Stomach smooth muscle (tissue), 2 donors: ENCODE data around the gene ZBTB46.
A peak's percentile ranks its signal among the peaks of the same experiment; 100 is the strongest.

Source experiments
- H3K27ac ChIP-seq: one replicate; pipeline ENCODE4 v1.7.0; 2013; ENCODE audit warnings: mild to moderate bottlenecking, low read length, inconsistent platforms
- H3K27me3 ChIP-seq, 2 donors: one replicate each; pipeline ENCODE4 v1.7.0; 2013; ENCODE audit warnings: low read length in 2 of 2; ENCODE audit not compliant: insufficient read depth in 2 of 2, control insufficient read depth in 1 of 2
- H3K36me3 ChIP-seq, 2 donors: one replicate each; pipeline ENCODE4 v1.7.0; 2013; ENCODE audit warnings: low read length in 2 of 2; ENCODE audit not compliant: control insufficient read depth in 2 of 2, insufficient read depth in 2 of 2
- H3K4me1 ChIP-seq: one replicate; pipeline ENCODE4 v1.7.0; 2013; ENCODE audit warnings: low read length; ENCODE audit not compliant: control insufficient read depth, insufficient read depth
- H3K4me3 ChIP-seq, 2 donors: one replicate each; pipeline ENCODE4 v1.7.0; 2013; ENCODE audit warnings: low read length in 2 of 2
- H3K9ac ChIP-seq, 2 donors: one replicate each; pipeline ENCODE4 v1.7.0; 2013; ENCODE audit warnings: low read length in 2 of 2, mild to moderate bottlenecking in 1 of 2
- H3K9me3 ChIP-seq, 2 donors: one replicate each; pipeline ENCODE4 v1.7.0; 2013; ENCODE audit warnings: low read length in 2 of 2; ENCODE audit not compliant: control insufficient read depth in 2 of 2
- donor health status: healthy.
- donor health status: Pancreatic carcinoma.

ZBTB46 gene

GRCh38 chr20:63701329-63702035 lies 129.6 kb downstream of the ZBTB46 start:
- Histone ChIP-seq H3K27ac (no peak overlapping the region), H3K9ac (no peak overlapping the region), H3K27me3 (no peaks in the 10 kb centered on the region), H3K9me3 (no peaks in the 10 kb centered on the region), H3K4me1 (peaks cover 35% of the 10 kb centered on the region), H3K36me3 (peaks cover 11 to 24% of the 10 kb centered on the region in 2 donors), H3K4me3 (no peak overlapping the region)

- H3K4me1 ChIP-seq = peaks cover 31% of the 10 kb centered on the region
- no peaks in the 10 kb centered on the region for H3K9me3 ChIP-seq
- H3K9ac ChIP-seq = no peak overlapping the region
- peaks cover 11 to 20% of the 10 kb centered on the region in 2 donors for H3K36me3 ChIP-seq
- H3K27me3 ChIP-seq = no peaks in the 10 kb centered on the region
- H3K27ac ChIP-seq = no peak overlapping the region
- H3K4me3 ChIP-seq = no peak overlapping the region
Measured at GRCh38 chr20:63701051-63701328, 130.1 kb downstream of the ZBTB46 start.

- H3K9ac ChIP-seq = no peak overlapping the region
- peaks cover 28% of the 10 kb centered on the region for H3K4me1 ChIP-seq
- no peak overlapping the region for H3K4me3 ChIP-seq
- no peaks in the 10 kb centered on the region for H3K9me3 ChIP-seq
- no peaks in the 10 kb centered on the region for H3K27me3 ChIP-seq
- H3K36me3 ChIP-seq = peaks cover 11 to 15% of the 10 kb centered on the region in 2 donors
- H3K27ac ChIP-seq = no peak overlapping the region
Measured at GRCh38 chr20:63700199-63701050, 130.6 kb downstream of the ZBTB46 start.

DNA sequence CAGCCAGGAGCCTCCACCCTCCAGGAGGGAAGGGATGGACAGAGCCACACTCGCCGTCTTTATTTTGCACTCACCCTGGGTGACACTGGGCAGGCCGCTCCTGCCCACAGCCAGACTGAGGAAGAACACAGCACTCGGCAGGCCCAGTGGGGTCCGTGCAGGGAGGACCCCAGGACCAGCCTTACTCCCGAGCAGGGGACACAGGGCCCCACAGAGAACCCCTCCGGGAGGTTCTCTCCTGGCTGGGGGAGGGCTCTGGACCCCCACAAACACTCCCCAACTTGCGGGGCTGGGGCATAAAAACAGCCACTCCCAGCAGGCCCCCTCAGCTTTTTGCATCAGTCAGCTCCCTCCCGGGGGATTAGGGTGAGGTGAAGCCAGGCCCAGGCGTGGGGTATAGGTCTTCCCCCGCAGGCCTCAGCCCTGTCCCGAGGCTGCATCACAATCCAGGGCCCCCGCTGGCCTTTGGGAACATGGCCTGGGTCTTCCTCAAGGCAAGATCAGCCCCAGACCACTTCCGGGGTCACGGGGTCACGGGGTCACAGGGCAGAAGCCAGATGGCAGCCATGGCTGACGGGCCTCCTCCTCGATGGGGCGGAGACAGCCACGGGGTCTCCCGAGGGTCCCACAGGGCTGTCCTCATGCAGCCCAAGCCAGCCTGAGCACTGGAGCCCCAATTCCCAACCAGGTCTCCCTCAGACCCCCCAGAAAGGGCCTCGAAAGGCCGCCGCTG lies 131.4 kb downstream of the ZBTB46 start:
- H3K4me1 ChIP-seq = peaks cover 28% of the 10 kb centered on the region
- no peaks in the 10 kb centered on the region for H3K9me3 ChIP-seq
- H3K4me3 ChIP-seq = no peak overlapping the region
- no peaks in the 10 kb centered on the region for H3K27me3 ChIP-seq
- peaks cover 6 to 9% of the 10 kb centered on the region in 2 donors for H3K36me3 ChIP-seq
- H3K27ac ChIP-seq = peak overlapping the region; percentile 31
- no peak overlapping the region for H3K9ac ChIP-seq

DNA sequence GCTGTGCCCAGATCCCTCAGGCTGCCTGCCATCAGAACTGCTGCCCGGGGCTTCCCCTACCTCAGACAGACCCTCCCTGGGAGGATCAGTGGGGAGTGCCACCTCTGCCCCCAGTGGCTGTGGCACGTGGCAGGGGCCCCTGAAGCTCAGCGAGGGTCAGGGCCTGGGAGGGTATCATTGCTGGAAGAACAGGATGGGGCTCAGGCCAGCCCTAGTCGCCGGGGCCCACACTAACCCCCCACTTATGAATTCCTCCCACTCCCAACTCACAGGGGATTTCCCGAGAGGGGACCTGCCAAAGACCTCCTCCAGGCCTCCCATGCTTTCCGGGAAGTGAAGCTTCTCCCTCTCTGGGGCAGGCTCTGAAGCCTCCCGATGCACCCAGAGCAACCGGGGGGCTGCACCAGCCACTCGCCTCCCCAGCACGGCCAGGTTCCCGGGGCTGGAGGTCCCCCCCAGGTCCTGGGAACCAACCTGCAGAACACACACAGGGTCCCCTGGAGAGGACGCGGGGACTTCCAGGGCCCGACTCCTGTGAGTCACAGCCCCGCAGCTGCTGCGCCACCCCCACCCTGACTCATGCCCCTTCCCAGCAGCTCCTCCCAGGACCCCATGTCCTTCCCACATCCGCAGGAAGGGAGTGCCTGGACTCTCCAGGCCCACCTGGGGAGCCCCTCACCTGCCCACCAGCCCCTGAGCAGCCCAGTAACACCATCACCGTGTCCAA lies 132.2 kb downstream of the ZBTB46 start:
- Histone ChIP-seq H3K27ac (peak overlapping the region; percentile 31), H3K27me3 (no peaks in the 10 kb centered on the region), H3K9me3 (no peaks in the 10 kb centered on the region), H3K9ac (no peak overlapping the region), H3K4me1 (peaks cover 28% of the 10 kb centered on the region), H3K4me3 (peak overlapping the region in 1 of 2 donors; percentile 1), H3K36me3 (peaks cover 4 to 6% of the 10 kb centered on the region in 2 donors)

DNA sequence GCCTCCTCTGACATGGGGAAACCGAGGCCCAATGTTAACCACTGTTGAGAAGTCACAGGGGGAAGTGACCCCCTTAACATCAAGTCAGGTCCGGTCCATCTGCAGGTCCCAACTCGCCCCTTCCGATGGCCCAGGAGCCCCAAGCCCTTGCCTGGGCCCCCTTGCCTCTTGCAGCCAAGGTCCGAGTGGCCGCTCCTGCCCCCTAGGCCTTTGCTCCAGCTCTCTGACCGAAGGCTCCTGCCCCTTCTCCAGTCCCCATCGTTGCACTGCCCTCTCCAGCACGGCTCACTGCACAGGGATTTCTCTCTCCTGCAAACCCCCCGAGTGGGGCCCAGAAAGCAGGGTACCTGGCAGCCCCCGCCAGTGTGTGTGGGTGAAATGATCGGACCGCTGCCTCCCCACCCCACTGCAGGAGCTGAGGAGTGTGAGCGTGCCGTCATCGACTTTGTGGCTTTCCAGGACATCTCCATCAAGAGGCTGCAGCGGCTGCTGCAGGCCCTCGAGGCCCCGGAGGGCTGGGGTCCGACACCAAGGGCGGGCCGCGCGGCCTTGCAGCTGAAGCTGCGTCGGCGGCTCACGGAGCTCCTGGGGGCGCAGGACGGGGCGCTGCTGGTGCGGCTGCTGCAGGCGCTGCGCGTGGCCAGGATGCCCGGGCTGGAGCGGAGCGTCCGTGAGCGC lies 133.1 kb downstream of the ZBTB46 start:
- H3K9me3 ChIP-seq = no peaks in the 10 kb centered on the region
- peaks cover 28% of the 10 kb centered on the region for H3K4me1 ChIP-seq
- H3K36me3 ChIP-seq = peaks cover 0 to 5% of the 10 kb centered on the region in 2 donors
- no peak overlapping the region for H3K4me3 ChIP-seq
- no peak overlapping the region for H3K9ac ChIP-seq
- H3K27me3 ChIP-seq = no peaks in the 10 kb centered on the region
- H3K27ac ChIP-seq = no peak overlapping the region

- Histone ChIP-seq H3K36me3 (peaks cover 0 to 5% of the 10 kb centered on the region in 2 donors), H3K9ac (no peak overlapping the region), H3K4me1 (peaks cover 28% of the 10 kb centered on the region), H3K9me3 (no peaks in the 10 kb centered on the region), H3K27ac (no peak overlapping the region), H3K27me3 (no peaks in the 10 kb centered on the region), H3K4me3 (peak overlapping the region in 1 of 2 donors; percentile 49)
Measured at GRCh38 chr20:63697357-63697867, 133.7 kb downstream of the ZBTB46 start.

DNA sequence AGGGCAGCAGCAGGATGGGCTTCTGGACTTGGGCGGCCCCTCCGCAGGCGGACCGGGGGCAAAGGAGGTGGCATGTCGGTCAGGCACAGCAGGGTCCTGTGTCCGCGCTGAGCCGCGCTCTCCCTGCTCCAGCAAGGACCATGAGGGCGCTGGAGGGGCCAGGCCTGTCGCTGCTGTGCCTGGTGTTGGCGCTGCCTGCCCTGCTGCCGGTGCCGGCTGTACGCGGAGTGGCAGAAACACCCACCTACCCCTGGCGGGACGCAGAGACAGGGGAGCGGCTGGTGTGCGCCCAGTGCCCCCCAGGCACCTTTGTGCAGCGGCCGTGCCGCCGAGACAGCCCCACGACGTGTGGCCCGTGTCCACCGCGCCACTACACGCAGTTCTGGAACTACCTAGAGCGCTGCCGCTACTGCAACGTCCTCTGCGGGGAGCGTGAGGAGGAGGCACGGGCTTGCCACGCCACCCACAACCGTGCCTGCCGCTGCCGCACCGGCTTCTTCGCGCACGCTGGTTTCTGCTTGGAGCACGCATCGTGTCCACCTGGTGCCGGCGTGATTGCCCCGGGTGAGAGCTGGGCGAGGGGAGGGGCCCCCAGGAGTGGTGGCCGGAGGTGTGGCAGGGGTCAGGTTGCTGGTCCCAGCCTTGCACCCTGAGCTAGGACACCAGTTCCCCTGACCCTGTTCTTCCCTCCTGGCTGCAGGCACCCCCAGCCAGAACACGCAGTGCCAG lies 134.3 kb downstream of the ZBTB46 start, which contains the start of gene TNFRSF6B:
Gene TNFRSF6B (plus strand): TSS at position 25 of the 729 bp plus-strand sequence. CDS start 116 bp downstream, at position 141.
- Histone ChIP-seq H3K4me1 (peaks cover 28% of the 10 kb centered on the region), H3K36me3 (peaks cover 0 to 5% of the 10 kb centered on the region in 2 donors), H3K9me3 (no peaks in the 10 kb centered on the region), H3K27ac (no peak within 1 kb of the TSS), H3K9ac (peak within 1 kb of the TSS in 1 of 2 donors; percentile 2), H3K27me3 (no peaks in the 10 kb centered on the region), H3K4me3 (peak within 1 kb of the TSS in 1 of 2 donors; percentile 49)

- Histone ChIP-seq H3K36me3 (peaks cover 0 to 5% of the 10 kb centered on the region in 2 donors), H3K9me3 (no peaks in the 10 kb centered on the region), H3K4me3 (peak overlapping the region in 1 of 2 donors; percentile 49), H3K27ac (no peak overlapping the region), H3K27me3 (no peaks in the 10 kb centered on the region), H3K4me1 (peaks cover 28% of the 10 kb centered on the region), H3K9ac (peak overlapping the region in 1 of 2 donors; percentile 2)
Measured at GRCh38 chr20:63696306-63696627, 134.8 kb downstream of the ZBTB46 start.
